ENCODE measurements around the gene KMT5B. TPM values are rescaled to one million over a fixed set of nuclear protein-coding genes. Genes with fewer than 3 reads are reported as not detected.

KMT5B gene
- polyA plus RNA-seq, 2 of the 4 experiments (the other 2 are of a cell fraction), result 15.2 to 27.1 TPM

DNA sequence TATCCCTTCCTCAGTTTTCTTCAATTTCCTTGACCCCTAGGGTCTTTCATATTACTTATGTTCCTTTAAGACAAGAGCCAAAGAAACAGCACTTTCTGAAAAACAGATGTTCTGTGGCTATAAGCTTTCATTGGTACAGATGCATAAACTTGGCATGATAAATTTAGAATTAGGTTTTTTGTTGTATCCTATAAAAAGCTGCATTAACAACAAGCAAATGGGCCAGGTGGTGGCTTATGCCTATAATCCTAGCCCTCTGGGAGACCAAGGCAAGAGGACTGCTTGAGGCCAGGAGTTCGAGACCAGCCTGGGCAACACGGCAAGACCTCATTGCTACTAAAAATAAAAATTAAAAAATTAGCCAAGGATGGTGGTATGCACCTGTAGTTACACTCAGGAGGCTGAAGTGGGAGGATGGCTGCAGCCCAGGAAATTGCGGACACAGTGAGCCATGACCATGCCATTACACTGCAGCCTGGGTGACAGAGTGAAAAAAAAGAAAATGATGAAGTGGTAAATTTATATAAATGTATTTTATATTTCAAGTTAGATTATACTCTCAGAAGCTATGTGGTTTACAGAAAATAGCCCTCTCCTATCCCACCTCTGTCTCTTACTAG lies 18.3 kb downstream of the KMT5B start:
- WGBS (ENCODE audit: missing lambda C conversion rate), result 98% methylated on average over 3 of the region's 3 CpGs
- no peak for DNase-seq (ENCODE audit: low read depth in 1 of 2, low spot score in 1 of 2)
- TF ChIP-seq EP300 (IDR thresholded peaks at IDR 0.05) (no peak), KDM1A (IDR thresholded peaks at IDR 0.05; ENCODE audit: low read depth) (no peak), JUN (IDR thresholded peaks at IDR 0.05) (no peak), GATA3 (IDR thresholded peaks at IDR 0.05; ENCODE audit: borderline replicate concordance) (no peak)
- TF ChIP-seq, protein P1, sequence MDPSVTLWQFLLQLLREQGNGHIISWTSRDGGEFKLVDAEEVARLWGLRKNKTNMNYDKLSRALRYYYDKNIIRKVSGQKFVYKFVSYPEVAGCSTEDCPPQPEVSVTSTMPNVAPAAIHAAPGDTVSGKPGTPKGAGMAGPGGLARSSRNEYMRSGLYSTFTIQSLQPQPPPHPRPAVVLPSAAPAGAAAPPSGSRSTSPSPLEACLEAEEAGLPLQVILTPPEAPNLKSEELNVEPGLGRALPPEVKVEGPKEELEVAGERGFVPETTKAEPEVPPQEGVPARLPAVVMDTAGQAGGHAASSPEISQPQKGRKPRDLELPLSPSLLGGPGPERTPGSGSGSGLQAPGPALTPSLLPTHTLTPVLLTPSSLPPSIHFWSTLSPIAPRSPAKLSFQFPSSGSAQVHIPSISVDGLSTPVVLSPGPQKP (IDR thresholded peaks at IDR 0.05; ENCODE audit: low read depth, low read length), result no peak
- Histone ChIP-seq H3K9me3 (no peaks in the 10 kb centered on the region), H3K27ac (no peak overlapping the region), H3K4me3 (no peak overlapping the region), H3K4me1 (peaks cover 14% of the 10 kb centered on the region), H3K4me2 (no peak overlapping the region)
- ChIA-PET POLR2A (no interaction called here), CTCF (interaction anchor here (0.6 to 7.1 kb wide), 5 partner anchors 9 to 514 kb away, joined by 3 to 88 read pairs (median 4); no protein-coding TSS in a partner anchor)
- no peak for FAIRE-seq
- ATAC-seq, result no peak

DNA sequence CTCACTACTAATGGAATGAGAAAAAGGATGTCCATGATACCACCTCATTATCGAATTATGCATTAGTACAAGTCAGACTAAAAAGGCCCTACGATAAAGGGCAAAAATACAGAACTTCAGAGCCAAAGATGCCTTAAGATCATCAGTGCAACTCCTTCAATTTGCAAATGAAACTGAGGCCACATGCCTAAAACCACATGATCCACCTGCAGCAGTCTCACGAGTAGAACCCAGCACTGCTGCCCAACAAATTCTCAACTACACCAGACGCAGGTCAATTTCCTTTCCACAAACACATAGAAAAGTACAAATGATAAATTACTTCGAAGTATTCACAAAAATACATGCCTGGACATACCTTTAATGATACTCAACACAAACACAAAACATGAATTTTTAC lies 20.1 kb downstream of the KMT5B start:
- FAIRE-seq (no peak), DNase-seq (ENCODE audit: low read depth in 1 of 2, low spot score in 1 of 2) (no peak), ATAC-seq (no peak)
- CTCF ChIA-PET, result interaction anchor here (2.1 to 4.9 kb wide), 2 partner anchors 14 to 105 kb away, joined by 8 to 49 read pairs; no protein-coding TSS in a partner anchor
- POLR2A ChIA-PET, result interaction anchor here (0.7 kb wide), 1 partner anchor 1270 kb away, joined by 3 read pairs; no protein-coding TSS in a partner anchor
- Histone ChIP-seq H3K4me3 (no peak overlapping the region), H3K4me1 (peaks cover 14% of the 10 kb centered on the region), H3K27ac (no peak overlapping the region), H3K4me2 (no peak overlapping the region), H3K9me3 (no peaks in the 10 kb centered on the region)
- WGBS (ENCODE audit: missing lambda C conversion rate), result 92% methylated on average over 5 of the region's 5 CpGs
- TF ChIP-seq CBX8 (IDR thresholded peaks at IDR 0.05), result no peak
- no peak for TF ChIP-seq HDAC2 (IDR thresholded peaks at IDR 0.05)
- no peak for TF ChIP-seq RARB (CRISPR knock-in tag; IDR thresholded peaks at IDR 0.05)
- TF ChIP-seq, protein P2, sequence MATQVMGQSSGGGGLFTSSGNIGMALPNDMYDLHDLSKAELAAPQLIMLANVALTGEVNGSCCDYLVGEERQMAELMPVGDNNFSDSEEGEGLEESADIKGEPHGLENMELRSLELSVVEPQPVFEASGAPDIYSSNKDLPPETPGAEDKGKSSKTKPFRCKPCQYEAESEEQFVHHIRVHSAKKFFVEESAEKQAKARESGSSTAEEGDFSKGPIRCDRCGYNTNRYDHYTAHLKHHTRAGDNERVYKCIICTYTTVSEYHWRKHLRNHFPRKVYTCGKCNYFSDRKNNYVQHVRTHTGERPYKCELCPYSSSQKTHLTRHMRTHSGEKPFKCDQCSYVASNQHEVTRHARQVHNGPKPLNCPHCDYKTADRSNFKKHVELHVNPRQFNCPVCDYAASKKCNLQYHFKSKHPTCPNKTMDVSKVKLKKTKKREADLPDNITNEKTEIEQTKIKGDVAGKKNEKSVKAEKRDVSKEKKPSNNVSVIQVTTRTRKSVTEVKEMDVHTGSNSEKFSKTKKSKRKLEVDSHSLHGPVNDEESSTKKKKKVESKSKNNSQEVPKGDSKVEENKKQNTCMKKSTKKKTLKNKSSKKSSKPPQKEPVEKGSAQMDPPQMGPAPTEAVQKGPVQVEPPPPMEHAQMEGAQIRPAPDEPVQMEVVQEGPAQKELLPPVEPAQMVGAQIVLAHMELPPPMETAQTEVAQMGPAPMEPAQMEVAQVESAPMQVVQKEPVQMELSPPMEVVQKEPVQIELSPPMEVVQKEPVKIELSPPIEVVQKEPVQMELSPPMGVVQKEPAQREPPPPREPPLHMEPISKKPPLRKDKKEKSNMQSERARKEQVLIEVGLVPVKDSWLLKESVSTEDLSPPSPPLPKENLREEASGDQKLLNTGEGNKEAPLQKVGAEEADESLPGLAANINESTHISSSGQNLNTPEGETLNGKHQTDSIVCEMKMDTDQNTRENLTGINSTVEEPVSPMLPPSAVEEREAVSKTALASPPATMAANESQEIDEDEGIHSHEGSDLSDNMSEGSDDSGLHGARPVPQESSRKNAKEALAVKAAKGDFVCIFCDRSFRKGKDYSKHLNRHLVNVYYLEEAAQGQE (IDR thresholded peaks at IDR 0.05), result no peak
- no peak for TF ChIP-seq RAD21 (conservative IDR thresholded peaks at IDR 0.05 in 1 of 2, IDR thresholded peaks at IDR 0.05 in 1 of 2)
- TF ChIP-seq, protein P3, sequence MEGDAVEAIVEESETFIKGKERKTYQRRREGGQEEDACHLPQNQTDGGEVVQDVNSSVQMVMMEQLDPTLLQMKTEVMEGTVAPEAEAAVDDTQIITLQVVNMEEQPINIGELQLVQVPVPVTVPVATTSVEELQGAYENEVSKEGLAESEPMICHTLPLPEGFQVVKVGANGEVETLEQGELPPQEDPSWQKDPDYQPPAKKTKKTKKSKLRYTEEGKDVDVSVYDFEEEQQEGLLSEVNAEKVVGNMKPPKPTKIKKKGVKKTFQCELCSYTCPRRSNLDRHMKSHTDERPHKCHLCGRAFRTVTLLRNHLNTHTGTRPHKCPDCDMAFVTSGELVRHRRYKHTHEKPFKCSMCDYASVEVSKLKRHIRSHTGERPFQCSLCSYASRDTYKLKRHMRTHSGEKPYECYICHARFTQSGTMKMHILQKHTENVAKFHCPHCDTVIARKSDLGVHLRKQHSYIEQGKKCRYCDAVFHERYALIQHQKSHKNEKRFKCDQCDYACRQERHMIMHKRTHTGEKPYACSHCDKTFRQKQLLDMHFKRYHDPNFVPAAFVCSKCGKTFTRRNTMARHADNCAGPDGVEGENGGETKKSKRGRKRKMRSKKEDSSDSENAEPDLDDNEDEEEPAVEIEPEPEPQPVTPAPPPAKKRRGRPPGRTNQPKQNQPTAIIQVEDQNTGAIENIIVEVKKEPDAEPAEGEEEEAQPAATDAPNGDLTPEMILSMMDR (IDR thresholded peaks at IDR 0.05), result no peak

DNA sequence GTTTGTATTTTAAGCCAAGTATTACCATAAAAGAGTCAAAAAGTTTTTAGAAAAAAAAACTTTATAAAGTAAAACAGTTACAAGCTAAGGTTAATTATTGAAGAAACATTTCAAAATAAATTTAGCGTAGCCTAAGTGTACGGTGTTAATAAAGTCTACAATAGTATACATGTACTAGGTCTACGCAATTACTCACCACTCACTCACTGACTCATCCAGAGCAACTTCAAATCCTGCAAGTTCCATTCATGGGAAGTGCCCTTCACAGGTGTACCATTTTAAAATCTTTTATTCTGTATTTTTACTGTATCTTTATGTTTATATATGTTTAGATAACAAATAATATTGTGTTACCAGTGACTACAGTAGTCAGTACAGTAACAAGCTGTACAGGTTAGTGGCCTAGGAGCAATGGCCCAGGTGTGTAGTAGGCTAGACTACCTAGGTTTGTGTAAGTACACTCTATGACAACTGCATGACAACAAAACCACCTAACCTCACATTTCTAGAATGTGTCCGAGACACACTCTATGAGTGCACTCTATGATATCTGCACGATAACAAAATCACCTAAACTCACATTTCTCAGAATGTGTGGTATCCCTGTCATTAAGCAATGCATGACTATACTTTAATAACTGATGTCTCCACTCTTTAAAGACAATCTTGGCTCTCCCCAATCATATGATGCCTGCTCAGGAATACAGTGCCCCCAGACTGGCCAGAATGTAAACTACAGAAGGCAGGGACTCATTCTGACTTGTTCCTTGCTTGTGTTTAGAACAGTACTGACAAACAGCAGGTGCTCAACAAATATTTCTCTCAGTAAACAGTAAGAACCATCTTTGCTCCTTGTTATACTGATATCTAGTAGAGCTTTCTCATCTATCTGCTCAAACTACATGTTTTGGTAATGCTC lies 21.2 kb downstream of the KMT5B start:
- ATAC-seq (peak; percentile 8 to 61; a peak in 2 of 6 replicates), FAIRE-seq (no peak), DNase-seq (ENCODE audit: low read depth in 1 of 2, low spot score in 1 of 2) (no peak)
- Histone ChIP-seq H3K4me2 (peak overlapping the region; percentile 19; the same call in 1 of the 3 replicates), H3K9me3 (no peaks in the 10 kb centered on the region), H3K27ac (no peak overlapping the region), H3K4me3 (no peak overlapping the region), H3K4me1 (peaks cover 14% of the 10 kb centered on the region)
- WGBS (ENCODE audit: missing lambda C conversion rate), result 70% methylated on average over 5 of the region's 5 CpGs
- CTCF ChIA-PET, result interaction anchor here (2.1 to 4.9 kb wide), 2 partner anchors 15 to 106 kb away, joined by 8 to 49 read pairs; no protein-coding TSS in a partner anchor
- POLR2A ChIA-PET, result no interaction called here
- TF ChIP-seq RNF2 (IDR thresholded peaks at IDR 0.05; ENCODE audit: borderline replicate concordance, low read depth) (no peak), RARB (CRISPR knock-in tag; IDR thresholded peaks at IDR 0.05) (no peak), FOSB (CRISPR knock-in tag; IDR thresholded peaks at IDR 0.05) (no peak), JUNB (IDR thresholded peaks at IDR 0.05) (no peak), ZSCAN20 (CRISPR knock-in tag; IDR thresholded peaks at IDR 0.05) (no peak), NFE2L2 (conservative IDR thresholded peaks at IDR 0.05; ENCODE audit: low read length) (no peak), ESRRA (IDR thresholded peaks at IDR 0.05; ENCODE audit: borderline replicate concordance, low read length) (no peak), FOSL2 (IDR thresholded peaks at IDR 0.05) (no peak), FOSL2 (CRISPR knock-in tag; IDR thresholded peaks at IDR 0.05) (no peak), FOXS1 (CRISPR knock-in tag; IDR thresholded peaks at IDR 0.05) (no peak), MAFK (IDR thresholded peaks at IDR 0.05; ENCODE audit: partially characterized antibody) (no peak)
- TF ChIP-seq, protein P4, sequence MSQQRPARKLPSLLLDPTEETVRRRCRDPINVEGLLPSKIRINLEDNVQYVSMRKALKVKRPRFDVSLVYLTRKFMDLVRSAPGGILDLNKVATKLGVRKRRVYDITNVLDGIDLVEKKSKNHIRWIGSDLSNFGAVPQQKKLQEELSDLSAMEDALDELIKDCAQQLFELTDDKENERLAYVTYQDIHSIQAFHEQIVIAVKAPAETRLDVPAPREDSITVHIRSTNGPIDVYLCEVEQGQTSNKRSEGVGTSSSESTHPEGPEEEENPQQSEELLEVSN (IDR thresholded peaks at IDR 0.05; ENCODE audit: borderline replicate concordance, low read depth), result no peak
- TF ChIP-seq, protein P5, sequence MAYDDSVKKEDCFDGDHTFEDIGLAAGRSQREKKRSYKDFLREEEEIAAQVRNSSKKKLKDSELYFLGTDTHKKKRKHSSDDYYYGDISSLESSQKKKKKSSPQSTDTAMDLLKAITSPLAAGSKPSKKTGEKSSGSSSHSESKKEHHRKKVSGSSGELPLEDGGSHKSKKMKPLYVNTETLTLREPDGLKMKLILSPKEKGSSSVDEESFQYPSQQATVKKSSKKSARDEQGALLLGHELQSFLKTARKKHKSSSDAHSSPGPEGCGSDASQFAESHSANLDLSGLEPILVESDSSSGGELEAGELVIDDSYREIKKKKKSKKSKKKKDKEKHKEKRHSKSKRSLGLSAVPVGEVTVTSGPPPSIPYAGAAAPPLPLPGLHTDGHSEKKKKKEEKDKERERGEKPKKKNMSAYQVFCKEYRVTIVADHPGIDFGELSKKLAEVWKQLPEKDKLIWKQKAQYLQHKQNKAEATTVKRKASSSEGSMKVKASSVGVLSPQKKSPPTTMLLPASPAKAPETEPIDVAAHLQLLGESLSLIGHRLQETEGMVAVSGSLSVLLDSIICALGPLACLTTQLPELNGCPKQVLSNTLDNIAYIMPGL (CRISPR knock-in tag; IDR thresholded peaks at IDR 0.05; ENCODE audit: borderline replicate concordance), result no peak
